SU-DHL-6 (cell line): Measurements from ENCODE around the gene ATP5F1D.

Source experiments
- CTCF ChIP-seq: fragments of 200-600 bp; sonication (generic); IDR thresholded peaks from one replicate; pipeline ENCODE4 v1.5.1; 2017; ENCODE audit warnings: antibody characterized with exemption, mild to moderate bottlenecking, low read length, moderate library complexity; ENCODE audit not compliant: insufficient read depth, poor library complexity, severe bottlenecking
- EZH2phosphoT487 ChIP-seq: fragments of 200-600 bp; sonication (generic), shearing (Covaris generic); conservative IDR thresholded peaks from 2 replicates; pipeline ENCODE4 v1.6.1; 2018; ENCODE audit warnings: mild to moderate bottlenecking, antibody characterized with exemption, low read length, moderate library complexity, mixed read lengths

- TF ChIP-seq CTCF: no peak
- TF ChIP-seq EZH2phosphoT487: no peak
Observed at GRCh38 chr19:1275260-1275975, 33.9 kb downstream of the ATP5F1D start, which contains the start of gene FAM174C.
